ENCODE measurements around the gene TMPRSS11A. TPM values are rescaled to one million over a fixed set of nuclear protein-coding genes. Genes with fewer than 3 reads are reported as not detected.

TMPRSS11A gene
- polyA plus RNA-seq, 1 donor (not counting 4 experiments of a cell fraction or from before 2014, with no cell fraction given) = 0.03 TPM

DNA sequence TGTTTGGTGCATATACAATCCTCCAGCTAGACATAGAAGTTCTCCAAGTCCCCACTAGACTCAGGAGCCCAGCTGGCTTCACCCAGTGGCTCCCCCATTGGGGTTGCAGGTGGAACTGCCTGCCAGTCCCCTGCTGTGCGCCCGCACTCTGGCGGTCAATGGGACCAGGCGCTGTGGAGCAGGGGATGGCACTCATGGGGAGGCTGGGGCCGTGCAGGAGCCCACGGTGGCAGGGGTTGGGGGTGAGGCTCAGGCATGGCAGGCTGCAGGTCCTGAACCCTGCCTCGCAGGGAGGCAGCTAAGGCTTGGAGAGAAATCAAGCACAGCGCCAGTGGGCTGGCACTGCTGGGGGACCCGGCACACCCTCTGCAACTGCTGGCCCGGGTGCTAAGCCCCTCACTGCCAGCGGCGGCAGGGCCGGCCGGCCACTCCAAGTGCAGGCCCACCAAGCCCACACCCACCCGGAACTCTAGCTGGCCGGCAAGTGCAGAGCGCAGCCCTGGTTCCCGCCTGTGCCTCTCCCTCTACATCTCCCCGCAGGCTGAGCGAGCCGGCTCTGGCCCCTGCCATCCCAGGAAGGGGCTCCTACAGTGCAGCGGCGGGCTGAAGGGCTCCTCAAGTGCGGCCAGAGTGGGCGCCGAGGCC lies 66.8 kb downstream of the TMPRSS11A start:
- H3K27me3 ChIP-seq (ENCODE audit: control insufficient read depth, extremely low read depth, insufficient read depth, low read length) = no peaks in the 10 kb centered on the region
- DNase-seq (ENCODE audit: low read depth, low spot score) = no peak
- H3K79me2 ChIP-seq (ENCODE audit: control insufficient read depth, insufficient read depth, low read length) = no peaks in the 10 kb centered on the region
- no peak overlapping the region for H3K9ac ChIP-seq (ENCODE audit: control insufficient read depth, extremely low read depth, insufficient read depth, low read length)
- H3K4me1 ChIP-seq (ENCODE audit: control insufficient read depth, extremely low read depth, insufficient read depth, low read length) = peaks cover 7% of the 10 kb centered on the region
- no peak overlapping the region for H3K27ac ChIP-seq (ENCODE audit: control insufficient read depth, insufficient read depth, low read length)
- H3K36me3 ChIP-seq (ENCODE audit: control insufficient read depth in 2 of 2, extremely low read depth in 1 of 2, insufficient read depth in 2 of 2, low read length in 2 of 2) = no peaks in the 10 kb centered on the region
- no peak for FAIRE-seq
- dilution Hi-C loops (cut with MboI; ENCODE audit: extremely low pct_ligation_motif_present, low sequenced_read_pairs) = no loop called here
- H3K9me1 ChIP-seq (ENCODE audit: control insufficient read depth, extremely low read depth, insufficient read depth, low read length) = no peaks in the 10 kb centered on the region
- H2AFZ ChIP-seq (ENCODE audit: control insufficient read depth, low read length) = no peak overlapping the region
- TF ChIP-seq, protein P1, sequence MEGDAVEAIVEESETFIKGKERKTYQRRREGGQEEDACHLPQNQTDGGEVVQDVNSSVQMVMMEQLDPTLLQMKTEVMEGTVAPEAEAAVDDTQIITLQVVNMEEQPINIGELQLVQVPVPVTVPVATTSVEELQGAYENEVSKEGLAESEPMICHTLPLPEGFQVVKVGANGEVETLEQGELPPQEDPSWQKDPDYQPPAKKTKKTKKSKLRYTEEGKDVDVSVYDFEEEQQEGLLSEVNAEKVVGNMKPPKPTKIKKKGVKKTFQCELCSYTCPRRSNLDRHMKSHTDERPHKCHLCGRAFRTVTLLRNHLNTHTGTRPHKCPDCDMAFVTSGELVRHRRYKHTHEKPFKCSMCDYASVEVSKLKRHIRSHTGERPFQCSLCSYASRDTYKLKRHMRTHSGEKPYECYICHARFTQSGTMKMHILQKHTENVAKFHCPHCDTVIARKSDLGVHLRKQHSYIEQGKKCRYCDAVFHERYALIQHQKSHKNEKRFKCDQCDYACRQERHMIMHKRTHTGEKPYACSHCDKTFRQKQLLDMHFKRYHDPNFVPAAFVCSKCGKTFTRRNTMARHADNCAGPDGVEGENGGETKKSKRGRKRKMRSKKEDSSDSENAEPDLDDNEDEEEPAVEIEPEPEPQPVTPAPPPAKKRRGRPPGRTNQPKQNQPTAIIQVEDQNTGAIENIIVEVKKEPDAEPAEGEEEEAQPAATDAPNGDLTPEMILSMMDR (optimal IDR thresholded peaks at IDR 0.05 in 1 of 3, IDR thresholded peaks at IDR 0.05 in 1 of 3, conservative IDR thresholded peaks at IDR 0.05 in 1 of 3; ENCODE audit: extremely low read depth in 1 of 3, insufficient read depth in 2 of 3, low read length in 3 of 3) = no peak
- no peak for TF ChIP-seq EZH2 (IDR thresholded peaks at IDR 0.05; ENCODE audit: low read length)
- H3K9me3 ChIP-seq (ENCODE audit: control insufficient read depth, low read depth, low read length) = no peaks in the 10 kb centered on the region
- H3K4me2 ChIP-seq (ENCODE audit: control insufficient read depth, extremely low read depth, insufficient read depth, low read depth, low read length) = no peak overlapping the region
- H3K4me3 ChIP-seq (ENCODE audit: control insufficient read depth in 2 of 3, extremely low read depth in 1 of 3, insufficient read depth in 2 of 3, low read depth in 1 of 3, low read length in 3 of 3) = no peak overlapping the region
- no peaks in the 10 kb centered on the region for H4K20me1 ChIP-seq (ENCODE audit: control insufficient read depth, extremely low read depth, insufficient read depth, low read length)

DNA sequence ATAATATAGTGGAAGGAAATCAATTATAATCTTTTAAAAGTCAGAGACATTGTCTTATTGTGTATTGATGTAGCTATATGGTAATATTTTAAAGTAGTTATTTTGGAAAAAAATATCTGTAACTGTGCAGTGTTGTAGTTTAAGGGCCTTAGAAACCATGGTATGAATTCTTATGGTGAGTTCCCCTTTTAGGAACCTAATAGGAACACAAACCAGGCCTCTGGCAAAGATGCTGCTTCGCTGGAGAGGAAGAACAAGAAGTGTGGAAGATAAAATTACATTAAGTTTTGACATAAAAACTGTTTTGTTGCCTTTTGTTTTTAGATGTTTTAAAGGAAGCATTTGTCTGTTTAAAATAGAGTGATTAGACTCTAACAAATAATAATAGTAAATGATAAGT lies 68.6 kb downstream of the TMPRSS11A start:
- H2AFZ ChIP-seq (ENCODE audit: control insufficient read depth, low read length) = no peak overlapping the region

More for the DNA sequence above, 68.6 kb downstream of the TMPRSS11A start:
- DNase-seq (ENCODE audit: low read depth, low spot score) (no peak), FAIRE-seq (no peak)
- Histone ChIP-seq H3K4me3 (ENCODE audit: control insufficient read depth in 2 of 3, extremely low read depth in 1 of 3, insufficient read depth in 2 of 3, low read depth in 1 of 3, low read length in 3 of 3) (no peak overlapping the region), H3K27me3 (ENCODE audit: control insufficient read depth, extremely low read depth, insufficient read depth, low read length) (no peaks in the 10 kb centered on the region), H3K4me1 (ENCODE audit: control insufficient read depth, extremely low read depth, insufficient read depth, low read length) (peaks cover 7% of the 10 kb centered on the region), H3K9me1 (ENCODE audit: control insufficient read depth, extremely low read depth, insufficient read depth, low read length) (no peaks in the 10 kb centered on the region), H3K27ac (ENCODE audit: control insufficient read depth, insufficient read depth, low read length) (no peak overlapping the region), H3K4me2 (ENCODE audit: control insufficient read depth, extremely low read depth, insufficient read depth, low read depth, low read length) (no peak overlapping the region), H3K9ac (ENCODE audit: control insufficient read depth, extremely low read depth, insufficient read depth, low read length) (no peak overlapping the region), H3K9me3 (ENCODE audit: control insufficient read depth, low read depth, low read length) (no peaks in the 10 kb centered on the region), H3K36me3 (ENCODE audit: control insufficient read depth in 2 of 2, extremely low read depth in 1 of 2, insufficient read depth in 2 of 2, low read length in 2 of 2) (no peaks in the 10 kb centered on the region), H4K20me1 (ENCODE audit: control insufficient read depth, extremely low read depth, insufficient read depth, low read length) (no peaks in the 10 kb centered on the region), H3K79me2 (ENCODE audit: control insufficient read depth, insufficient read depth, low read length) (no peaks in the 10 kb centered on the region)
- no peak for TF ChIP-seq EZH2 (IDR thresholded peaks at IDR 0.05; ENCODE audit: low read length)
- TF ChIP-seq, protein P1 (optimal IDR thresholded peaks at IDR 0.05 in 1 of 3, IDR thresholded peaks at IDR 0.05 in 1 of 3, conservative IDR thresholded peaks at IDR 0.05 in 1 of 3; ENCODE audit: extremely low read depth in 1 of 3, insufficient read depth in 2 of 3, low read length in 3 of 3) = no peak
- dilution Hi-C loops (cut with MboI; ENCODE audit: extremely low pct_ligation_motif_present, low sequenced_read_pairs) = no loop called here

Data from keratinocyte (primary cell).